A549 (cell line): Measurements from ENCODE around the gene FOXP1. TPM values are rescaled to one million over a fixed set of nuclear protein-coding genes. Genes with fewer than 3 reads are reported as not detected.

Experiments used
- ATAC-seq, 2 experiments: fragments of 200-7000 bp in 1 of 2; fragments of >200 bp in 1 of 2; cut with Nextera tagmentation in 1 of 2; cut with Tn5 transposase in 1 of 2; 3 replicates each; pipeline versions ENCODE4 v1.8.0 to v1.9.1; 2018 to 2020; ENCODE audit warnings: mild to moderate bottlenecking in 1 of 2, moderate library complexity in 1 of 2
- CTCF ChIA-PET: fragments of 300-600 bp; sonication (Branson Sonifier 250); formaldehyde crosslinking; extraction: SDS; loops from one replicate; lab custom pipeline; 2021; ENCODE audit warnings: antibody characterized with exemption, inconsistent platforms; lab: Yijun Ruan, JAX
- POLR2A ChIA-PET: fragments of 350-600 bp; formaldehyde crosslinking; extraction: SDS; loops from one replicate; lab custom pipeline; 2021; ENCODE audit warnings: antibody characterized with exemption, inconsistent platforms; lab: Yijun Ruan, JAX
- DNase-seq, 2 experiments: peaks; one replicate each; pipeline versions ENCODE4 v3.0.0 to v3.0.0-alpha.2; 2011 to 2016; ENCODE audit warnings: low read depth in 1 of 2, low spot score in 1 of 2
- FAIRE-seq: peaks from 2 replicates; lab custom pipeline; 2011; peaks lifted over from hg19 to GRCh38; lab: Jason Lieb, UNC
- H3K27ac ChIP-seq, 2 experiments: fragments of >200 bp; sonication (Bioruptor Twin); formaldehyde crosslinking; 3 replicates each; pipeline ENCODE4 v1.5.1; 2016 to 2017
- H3K4me1 ChIP-seq: fragments of >200 bp; sonication (Bioruptor Twin); formaldehyde crosslinking; 3 replicates; pipeline ENCODE4 v1.6.1; 2016
- H3K4me2 ChIP-seq: fragments of >200 bp; sonication (Bioruptor Twin); formaldehyde crosslinking; 3 replicates; pipeline ENCODE4 v1.6.1; 2016
- H3K4me3 ChIP-seq: fragments of >200 bp; sonication (Bioruptor Twin); formaldehyde crosslinking; 3 replicates; pipeline ENCODE4 v1.5.1; 2016
- H3K9me3 ChIP-seq: fragments of >200 bp; sonication (Bioruptor Twin); formaldehyde crosslinking; 3 replicates; pipeline ENCODE4 v1.6.1; 2016
- CBX8 ChIP-seq: fragments of 200-600 bp; sonication (generic); IDR thresholded peaks from 2 replicates; pipeline ENCODE4 v1.6.1; 2016
- CEBPB ChIP-seq, 2 experiments: fragments of >200 bp in 1 of 2; sonication (Bioruptor Twin) in 1 of 2; formaldehyde crosslinking in 1 of 2; IDR thresholded peaks; 2 replicates each; pipeline ENCODE4 v1.6.1; 2012 to 2016
- CHD2 ChIP-seq: fragments of 150-350 bp; IDR thresholded peaks from 2 replicates; pipeline ENCODE4 v1.6.1; 2014; ENCODE audit warnings: low read length; ENCODE audit not compliant: partially characterized antibody
- CHD4 ChIP-seq: fragments of 200-600 bp; sonication (generic); IDR thresholded peaks from 2 replicates; pipeline ENCODE4 v1.6.1; 2016; ENCODE audit warnings: antibody characterized with exemption, mild to moderate bottlenecking, borderline replicate concordance
- EHF ChIP-seq: fragments of 250-450 bp; sonication (Bioruptor Pico); IDR thresholded peaks from 2 replicates; pipeline ENCODE4 v1.5.0; 2020; ENCODE audit warnings: mild to moderate bottlenecking
- ESRRA ChIP-seq: fragments of 150-350 bp; IDR thresholded peaks from 2 replicates; pipeline ENCODE4 v1.6.1; 2014; ENCODE audit warnings: mild to moderate bottlenecking, low read length, borderline replicate concordance
- FOSB ChIP-seq: fragments of 250-450 bp; sonication (Bioruptor Pico); IDR thresholded peaks from 2 replicates; pipeline ENCODE4 v1.5.0; 2020; ENCODE audit warnings: mild to moderate bottlenecking, moderate library complexity
- FOSL2 ChIP-seq, 2 experiments: fragments of 450-650 bp in 1 of 2; fragments of >200 bp in 1 of 2; sonication (Bioruptor Twin) in 1 of 2; formaldehyde crosslinking; IDR thresholded peaks; 2 replicates each; pipeline versions ENCODE4 v1.5.0 to v1.6.1; 2016 to 2020; ENCODE audit warnings: mild to moderate bottlenecking in 1 of 2, moderate library complexity in 1 of 2
- FOXS1 ChIP-seq: fragments of 250-450 bp; sonication (Bioruptor Pico); IDR thresholded peaks from 2 replicates; pipeline ENCODE4 v1.5.0; 2020; ENCODE audit warnings: mild to moderate bottlenecking, moderate library complexity
- GATA3 ChIP-seq: IDR thresholded peaks from 2 replicates; pipeline ENCODE4 v1.6.1; 2012; ENCODE audit warnings: borderline replicate concordance
- HOXB13 ChIP-seq: fragments of 250-450 bp; sonication (Bioruptor Pico); IDR thresholded peaks from 2 replicates; pipeline ENCODE4 v1.5.0; 2020; ENCODE audit warnings: low read depth, mild to moderate bottlenecking, moderate library complexity
- KDM1A ChIP-seq: fragments of 200-600 bp; sonication (generic); IDR thresholded peaks from 2 replicates; pipeline ENCODE4 v1.6.1; 2016; ENCODE audit warnings: low read depth, mild to moderate bottlenecking
- MAZ ChIP-seq: fragments of 150-350 bp; IDR thresholded peaks from 2 replicates; pipeline ENCODE4 v1.6.1; 2014; ENCODE audit warnings: antibody characterized with exemption, low read depth, low read length, borderline replicate concordance
- MYC ChIP-seq: IDR thresholded peaks from 2 replicates; pipeline ENCODE4 v1.6.1; 2012; ENCODE audit warnings: mild to moderate bottlenecking, inconsistent platforms, low read length, improper control_type of control experiment, borderline replicate concordance
- NFE2L2 ChIP-seq: fragments of 150-350 bp; conservative IDR thresholded peaks from 2 replicates; pipeline ENCODE4 v1.6.1; 2014; ENCODE audit warnings: low read length
- NPAS2 ChIP-seq: fragments of 250-450 bp; sonication (Bioruptor Pico); IDR thresholded peaks from 2 replicates; pipeline ENCODE4 v1.8.0; 2022; ENCODE audit warnings: mild to moderate bottlenecking, moderate library complexity, borderline replicate concordance
- PHF8 ChIP-seq: fragments of 200-600 bp; sonication (generic); IDR thresholded peaks from 2 replicates; pipeline ENCODE4 v1.6.1; 2016; ENCODE audit warnings: low read depth, mild to moderate bottlenecking, antibody characterized with exemption, moderate library complexity, borderline replicate concordance
- POLR2A ChIP-seq: IDR thresholded peaks from 2 replicates; pipeline ENCODE4 v1.6.1; 2012; ENCODE audit warnings: mild to moderate bottlenecking, low read length
- POLR2AphosphoS2 ChIP-seq: conservative IDR thresholded peaks from 2 replicates; pipeline ENCODE4 v1.6.1; 2012; ENCODE audit warnings: low read length, improper control_type of control experiment, inconsistent platforms
- RAD21 ChIP-seq, 2 experiments: fragments of >200 bp in 1 of 2; sonication (Bioruptor Twin) in 1 of 2; formaldehyde crosslinking in 1 of 2; IDR thresholded peaks in 1 of 2; conservative IDR thresholded peaks in 1 of 2; 2 replicates in 1 of 2; 3 replicates in 1 of 2; pipeline ENCODE4 v1.6.1; 2012 to 2018; ENCODE audit warnings: inconsistent platforms in 1 of 2
- RCOR1 ChIP-seq: fragments of 150-350 bp; IDR thresholded peaks from 2 replicates; pipeline ENCODE4 v1.6.1; 2014; ENCODE audit warnings: antibody characterized with exemption, low read length, low read depth
- RFX5 ChIP-seq: fragments of 450-650 bp; IDR thresholded peaks from 2 replicates; pipeline ENCODE4 v1.7.1; 2014; ENCODE audit warnings: antibody characterized with exemption, mild to moderate bottlenecking, moderate library complexity
- SMC3 ChIP-seq: fragments of >200 bp; sonication (Bioruptor Twin); formaldehyde crosslinking; IDR thresholded peaks from 3 replicates; pipeline ENCODE4 v1.6.1; 2018; ENCODE audit warnings: inconsistent platforms
- TP53 ChIP-seq: fragments of 250-450 bp; sonication (Bioruptor Pico); IDR thresholded peaks from 2 replicates; pipeline ENCODE4 v1.5.0; 2021; ENCODE audit warnings: mild to moderate bottlenecking, moderate library complexity
- ZFP36 ChIP-seq: fragments of 450-650 bp; IDR thresholded peaks from 2 replicates; pipeline ENCODE4 v1.6.1; 2014; ENCODE audit warnings: borderline replicate concordance; ENCODE audit not compliant: partially characterized antibody
- ZNF302 ChIP-seq: fragments of 250-450 bp; sonication (Bioruptor Pico); IDR thresholded peaks from 2 replicates; pipeline ENCODE4 v1.9.0; 2021; ENCODE audit warnings: inconsistent platforms, mild to moderate bottlenecking, moderate library complexity
- ZSCAN20 ChIP-seq: fragments of 250-450 bp; sonication (Bioruptor Pico); IDR thresholded peaks from 2 replicates; pipeline ENCODE4 v1.8.0; 2022; ENCODE audit warnings: mild to moderate bottlenecking, moderate library complexity
- WGBS: methylation state at CpG from one replicate; pipeline ENCODE4 v1.1.6; 2017; ENCODE audit errors: missing lambda C conversion rate; 5-methylcytosine and 5-hydroxymethylcytosine counted together
- polyA plus RNA-seq, 4 experiments: library from polyadenylated mRNA; depleted of rRNA in 3 of 4; stranded (reverse); fragments of >200 nt; fragmentation: RNase III in 1 of 4; extraction: RNeasy Plus Mini Kit Qiagen cat#74134 plus additional on column Dnase treatment in 1 of 4; gene quantifications; 2 replicates in 3 of 4; 3 replicates in 1 of 4; pipeline ENCODE4 v1.2.3, GENCODE V29; 2011 to 2017
- TF ChIP-seq, protein P1 (sequence below): IDR thresholded peaks from 2 replicates; pipeline ENCODE4 v1.6.1; 2012
- TF ChIP-seq, protein P2 (sequence below): fragments of >200 bp; sonication (Bioruptor Twin); formaldehyde crosslinking; IDR thresholded peaks from 2 replicates; pipeline ENCODE4 v1.6.1; 2016
- TF ChIP-seq, protein P3 (sequence below): IDR thresholded peaks from 2 replicates; pipeline ENCODE4 v1.6.1; 2012; ENCODE audit warnings: low read depth, borderline replicate concordance

The FOXP1 gene
- polyA plus RNA-seq, 2 of the 4 experiments (the other 2 are of a cell fraction), result 12.8 to 13.9 TPM

DNA sequence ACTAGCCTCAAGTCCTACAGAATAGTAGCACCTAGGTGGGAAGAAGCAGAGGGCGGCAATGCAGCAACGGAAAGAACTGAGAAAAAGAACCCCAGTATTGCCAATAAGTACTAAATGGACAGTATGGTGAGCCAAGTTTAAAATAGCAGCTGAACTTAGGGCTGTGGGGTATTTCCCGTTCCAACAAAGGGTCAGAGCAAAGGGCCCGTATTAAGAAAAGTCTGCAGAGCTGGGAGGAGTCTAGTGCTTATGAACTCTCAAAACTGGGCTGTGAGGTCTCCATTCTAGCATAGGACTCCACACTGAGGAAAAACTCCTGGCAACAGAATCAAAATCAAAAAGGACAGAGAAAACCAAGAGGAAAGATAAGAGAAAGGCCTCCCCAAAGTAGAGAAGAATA lies 250.7 kb downstream of the FOXP1 start (continued):
- TF ChIP-seq TP53 (CRISPR knock-in tag) (no peak), NPAS2 (CRISPR knock-in tag) (no peak), SMC3 (no peak)

DNA sequence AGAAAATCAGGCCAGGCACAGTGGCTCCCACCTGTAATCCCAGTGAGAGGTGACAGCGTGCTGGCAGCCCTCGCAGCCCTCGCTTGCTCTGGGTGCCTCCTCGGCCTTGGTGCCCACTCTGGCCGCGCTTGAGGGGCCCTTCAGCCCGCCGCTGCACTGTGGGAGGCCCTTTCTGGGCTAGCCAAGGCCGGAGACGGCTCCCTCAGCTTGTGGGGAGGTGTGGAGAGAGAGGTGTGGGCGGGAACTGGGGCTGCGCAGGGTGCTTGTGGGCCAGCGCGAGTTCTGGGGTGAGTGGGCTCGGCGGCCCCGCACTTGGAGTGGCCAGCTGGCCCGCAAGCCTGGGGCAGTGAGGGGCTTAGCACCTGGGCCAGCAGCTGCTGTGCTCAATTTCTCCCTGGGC lies 252.6 kb downstream of the FOXP1 start:
- CTCF ChIA-PET, result no interaction called here

DNA sequence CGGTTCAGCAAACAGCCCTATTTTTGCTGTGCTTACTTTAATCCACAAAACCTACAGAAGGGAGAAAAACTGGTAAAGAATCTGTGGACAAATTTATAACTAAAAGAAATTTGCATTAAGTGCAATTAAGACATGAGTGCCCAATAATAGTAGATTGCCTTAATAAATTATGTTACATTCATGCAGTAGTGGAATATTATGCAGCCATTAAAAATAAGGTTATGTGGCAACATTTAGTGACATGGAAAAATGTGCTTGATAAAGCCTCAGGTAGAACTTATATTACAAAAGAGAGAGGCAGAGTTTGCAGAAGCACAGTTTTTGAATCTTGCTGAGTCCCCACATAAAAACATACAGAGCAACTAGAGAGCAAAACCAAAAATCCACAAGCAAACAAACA lies 253.0 kb downstream of the FOXP1 start:
- no peak for ATAC-seq
- no peak overlapping the region for H3K27ac ChIP-seq
- no peak overlapping the region for H3K4me3 ChIP-seq
- no peak for TF ChIP-seq POLR2AphosphoS2
- no peak for TF ChIP-seq TP53 (CRISPR knock-in tag)
- TF ChIP-seq RAD21 (conservative IDR thresholded peaks at IDR 0.05 in 1 of 2, IDR thresholded peaks at IDR 0.05 in 1 of 2), result no peak
- TF ChIP-seq, protein P1, sequence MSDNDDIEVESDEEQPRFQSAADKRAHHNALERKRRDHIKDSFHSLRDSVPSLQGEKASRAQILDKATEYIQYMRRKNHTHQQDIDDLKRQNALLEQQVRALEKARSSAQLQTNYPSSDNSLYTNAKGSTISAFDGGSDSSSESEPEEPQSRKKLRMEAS, result no peak
- no peak for TF ChIP-seq MYC
- no peak for TF ChIP-seq FOSL2 (IDR thresholded peaks at IDR 0.05)
- no peak for TF ChIP-seq FOSL2 (CRISPR knock-in tag; IDR thresholded peaks at IDR 0.05)
- no peak for TF ChIP-seq ZSCAN20 (CRISPR knock-in tag)
- no peak for TF ChIP-seq CHD4
- no peak for TF ChIP-seq ESRRA
- TF ChIP-seq, protein P2, sequence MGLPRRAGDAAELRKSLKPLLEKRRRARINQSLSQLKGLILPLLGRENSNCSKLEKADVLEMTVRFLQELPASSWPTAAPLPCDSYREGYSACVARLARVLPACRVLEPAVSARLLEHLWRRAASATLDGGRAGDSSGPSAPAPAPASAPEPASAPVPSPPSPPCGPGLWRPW, result no peak
- no peak for TF ChIP-seq CHD2
- no peak for TF ChIP-seq ZNF302 (CRISPR knock-in tag)
- WGBS, result 94% methylated on average over 1 of the region's 1 CpG
- no peak for FAIRE-seq
- H3K9me3 ChIP-seq, result no peaks in the 10 kb centered on the region
- H3K4me1 ChIP-seq, result no peaks in the 10 kb centered on the region
- ChIA-PET POLR2A (no interaction called here), CTCF (no interaction called here)
- no peak overlapping the region for H3K4me2 ChIP-seq
- no peak for DNase-seq

More for the DNA sequence above, 252.6 kb downstream of the FOXP1 start:
- FAIRE-seq (no peak), DNase-seq (no peak), ATAC-seq (no peak)
- Histone ChIP-seq H3K9me3 (no peaks in the 10 kb centered on the region), H3K4me3 (no peak overlapping the region), H3K4me2 (no peak overlapping the region), H3K27ac (no peak overlapping the region), H3K4me1 (no peaks in the 10 kb centered on the region)
- no peak for TF ChIP-seq PHF8
- no peak for TF ChIP-seq CEBPB (IDR thresholded peaks at IDR 0.05)
- no peak for TF ChIP-seq NFE2L2
- TF ChIP-seq, protein P3, sequence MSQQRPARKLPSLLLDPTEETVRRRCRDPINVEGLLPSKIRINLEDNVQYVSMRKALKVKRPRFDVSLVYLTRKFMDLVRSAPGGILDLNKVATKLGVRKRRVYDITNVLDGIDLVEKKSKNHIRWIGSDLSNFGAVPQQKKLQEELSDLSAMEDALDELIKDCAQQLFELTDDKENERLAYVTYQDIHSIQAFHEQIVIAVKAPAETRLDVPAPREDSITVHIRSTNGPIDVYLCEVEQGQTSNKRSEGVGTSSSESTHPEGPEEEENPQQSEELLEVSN, result no peak
- TF ChIP-seq RFX5, result no peak
- TF ChIP-seq MAZ, result no peak
- TF ChIP-seq POLR2A, result no peak
- POLR2A ChIA-PET, result no interaction called here
- 89% methylated on average over 11 of the region's 18 CpGs for WGBS

DNA sequence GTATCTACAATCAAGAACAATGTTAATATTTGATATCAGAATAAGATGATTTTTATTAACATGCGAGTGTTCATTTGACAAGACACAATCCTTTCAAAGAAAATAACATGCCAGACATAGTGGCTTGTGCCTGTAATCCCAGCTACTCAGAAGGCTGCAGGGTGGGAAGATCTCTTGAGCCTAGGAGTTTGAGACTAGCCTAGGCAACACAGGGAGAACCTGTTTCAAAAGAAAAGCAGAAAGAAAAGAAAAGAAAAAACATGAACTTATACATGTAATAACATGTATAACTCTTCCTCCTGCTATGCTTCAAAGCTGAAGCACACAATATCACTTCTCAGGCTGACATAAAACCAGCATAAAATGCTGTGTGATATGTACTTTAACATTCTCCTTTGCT lies 253.7 kb downstream of the FOXP1 start:
- ChIA-PET POLR2A (no interaction called here), CTCF (no interaction called here)
- H3K4me2 ChIP-seq, result no peak overlapping the region
- WGBS, result 100% methylated on average over 1 of the region's 1 CpG
- no peak overlapping the region for H3K27ac ChIP-seq
- ATAC-seq (no peak), FAIRE-seq (no peak), DNase-seq (no peak)
- H3K4me1 ChIP-seq, result no peaks in the 10 kb centered on the region
- no peak overlapping the region for H3K4me3 ChIP-seq
- H3K9me3 ChIP-seq, result no peaks in the 10 kb centered on the region
- no peak for TF ChIP-seq CBX8
- TF ChIP-seq ZFP36, result no peak
- no peak for TF ChIP-seq SMC3
- TF ChIP-seq EHF (CRISPR knock-in tag), result no peak
- no peak for TF ChIP-seq RAD21 (conservative IDR thresholded peaks at IDR 0.05 in 1 of 2, IDR thresholded peaks at IDR 0.05 in 1 of 2)
- TF ChIP-seq GATA3, result no peak
- no peak for TF ChIP-seq FOXS1
- no peak for TF ChIP-seq KDM1A
- TF ChIP-seq HOXB13 (CRISPR knock-in tag), result no peak
- no peak for TF ChIP-seq RCOR1
- TF ChIP-seq FOSB (CRISPR knock-in tag), result no peak
